CD14-positive monocyte (primary cell): Measurements from ENCODE around the gene SCMH1. TPM values are rescaled to one million over a fixed set of nuclear protein-coding genes. Genes with fewer than 3 reads are reported as not detected.

ENCODE experiments used
- DNase-seq, 3 donors: peaks; one replicate each; pipeline ENCODE4 v3.0.0-alpha.2; 2011 to 2022
- H2AFZ ChIP-seq: 2 replicates; pipeline ENCODE4 v1.6.0; 2012; ENCODE audit warnings: mild to moderate bottlenecking, low read depth, low read length, inconsistent platforms; ENCODE audit not compliant: insufficient read depth, poor library complexity, severe bottlenecking
- H3K27ac ChIP-seq, 2 donors: 1 replicate in 1 of 2; 2 replicates in 1 of 2; pipeline ENCODE4 v1.5.1; 2012 to 2013; ENCODE audit warnings: low read length in 2 of 2, control low read depth in 1 of 2, inconsistent platforms in 1 of 2, low read depth in 1 of 2, mild to moderate bottlenecking in 1 of 2
- H3K27me3 ChIP-seq, 2 donors: one replicate each; pipeline versions ENCODE4 v1.6.0 to v1.6.1; 2011 to 2013; ENCODE audit warnings: low read length in 2 of 2; ENCODE audit not compliant: control insufficient read depth in 2 of 2, insufficient read depth in 2 of 2
- H3K36me3 ChIP-seq, 2 donors: replicated peaks in 1 of 2; 1 replicate in 1 of 2; 2 replicates in 1 of 2; pipeline versions ENCODE4 v1.5.1 to v1.6.1; 2012 to 2013; ENCODE audit warnings: low read length in 2 of 2, control low read depth in 1 of 2, inconsistent platforms in 1 of 2, mild to moderate bottlenecking in 1 of 2; ENCODE audit not compliant: insufficient read depth in 2 of 2, control insufficient read depth in 1 of 2
- H3K4me1 ChIP-seq, 2 donors: 1 replicate in 1 of 2; 2 replicates in 1 of 2; pipeline versions ENCODE4 v1.5.1 to v1.6.1; 2012 to 2013; ENCODE audit warnings: low read length in 2 of 2, control low read depth in 1 of 2, inconsistent platforms in 1 of 2, mild to moderate bottlenecking in 1 of 2, moderate library complexity in 1 of 2; ENCODE audit not compliant: insufficient read depth in 2 of 2, control insufficient read depth in 1 of 2
- H3K4me2 ChIP-seq: replicated peaks from 2 replicates; pipeline ENCODE3; 2012; ENCODE audit warnings: low read length, moderate library complexity, mild to moderate bottlenecking; ENCODE audit not compliant: poor library complexity, severe bottlenecking; ENCODE audit errors: extremely low read depth
- H3K4me3 ChIP-seq, 3 experiments: fragments of 200-600 bp in 1 of 3; sonication (generic) in 1 of 3; replicated peaks in 1 of 3; 1 replicate in 2 of 3; 2 replicates in 1 of 3; pipeline ENCODE4 v1.5.1; 2011 to 2013; ENCODE audit warnings: low read length in 3 of 3, mild to moderate bottlenecking in 3 of 3, control low read depth in 2 of 3, low read depth in 2 of 3, inconsistent platforms in 1 of 3, moderate library complexity in 1 of 3
- H3K79me2 ChIP-seq: 2 replicates; pipeline ENCODE4 v1.6.0; 2012; ENCODE audit warnings: mild to moderate bottlenecking, control low read depth, inconsistent platforms, low read length, moderate library complexity; ENCODE audit not compliant: insufficient read depth
- H3K9ac ChIP-seq: 2 replicates; pipeline ENCODE4 v1.6.0; 2017; ENCODE audit warnings: low read length, mild to moderate bottlenecking; ENCODE audit not compliant: insufficient read depth, poor library complexity, severe bottlenecking
- H3K9me3 ChIP-seq, 2 donors: replicated peaks in 1 of 2; 1 replicate in 1 of 2; 2 replicates in 1 of 2; pipeline versions ENCODE4 v1.5.1 to v1.6.1; 2012 to 2013; ENCODE audit warnings: low read length in 2 of 2, control low read depth in 1 of 2; ENCODE audit not compliant: control insufficient read depth in 1 of 2, insufficient read depth in 1 of 2
- H4K20me1 ChIP-seq: 2 replicates; pipeline ENCODE4 v1.6.0; 2012; ENCODE audit warnings: mild to moderate bottlenecking, low read length, control low read depth, moderate library complexity; ENCODE audit not compliant: insufficient read depth
- H3K27ac Mint-ChIP-seq, 7 donors: one replicate each; pipeline ENCODE4 v1.8.0; 2020; ENCODE audit warnings: mild to moderate bottlenecking in 7 of 7, mixed read lengths in 7 of 7, moderate library complexity in 6 of 7, inconsistent platforms in 2 of 7
- H3K27me3 Mint-ChIP-seq, 3 donors: one replicate each; pipeline ENCODE4 v1.8.0; 2021 to 2022; ENCODE audit warnings: low read depth in 3 of 3, mild to moderate bottlenecking in 3 of 3, mixed read lengths in 3 of 3, moderate library complexity in 3 of 3, inconsistent platforms in 1 of 3
- H3K36me3 Mint-ChIP-seq, 2 donors: one replicate each; pipeline ENCODE4 v1.8.0; 2020; ENCODE audit warnings: mixed read lengths in 2 of 2, inconsistent platforms in 1 of 2, mild to moderate bottlenecking in 1 of 2
- H3K4me1 Mint-ChIP-seq: one replicate; pipeline ENCODE4 v1.8.0; 2020; ENCODE audit warnings: mild to moderate bottlenecking, mixed read lengths
- H3K4me3 Mint-ChIP-seq, 2 donors: one replicate each; pipeline ENCODE4 v1.8.0; 2020; ENCODE audit warnings: mild to moderate bottlenecking in 2 of 2, mixed read lengths in 2 of 2, moderate library complexity in 1 of 2
- H3K9me3 Mint-ChIP-seq, 7 donors: one replicate each; pipeline ENCODE4 v1.8.0; 2020 to 2022; ENCODE audit warnings: mixed read lengths in 7 of 7, mild to moderate bottlenecking in 6 of 7, moderate library complexity in 6 of 7, inconsistent platforms in 2 of 7
- WGBS: methylation state at CpG from one replicate; pipeline ENCODE4 v1.1.5; 2013; ENCODE audit warnings: missing lambda C conversion rate; ENCODE audit not compliant: insufficient coverage; 5-methylcytosine and 5-hydroxymethylcytosine counted together
- intact Hi-C, 2 donors: fragments of 100-400 bp; cut with micrococcal nuclease; formaldehyde crosslinking; loops; one replicate each; pipeline versions ENCODE4 v1.15.0 to v1.15.1; 2023
- polyA plus RNA-seq, 3 donors: library from polyadenylated mRNA; depleted of rRNA in 1 of 3; unstranded in 2 of 3; stranded (reverse) in 1 of 3; fragments of 300-500 nt in 2 of 3; fragments of >200 nt in 1 of 3; fragmentation: Illumina TruSeq in 2 of 3; gene quantifications; 1 replicate in 2 of 3; 2 replicates in 1 of 3; pipeline ENCODE4 v1.2.3, GENCODE V29; 2012 to 2021
- TF ChIP-seq, protein P1 (sequence below): fragments of 200-600 bp; IDR thresholded peaks from one replicate; pipeline ENCODE4 v1.8.0; 2022; ENCODE audit warnings: antibody characterized with exemption, mild to moderate bottlenecking

The SCMH1 gene
- polyA plus RNA-seq, 3 donors: 0.66 to 12.7 (median 0.74) TPM

DNA sequence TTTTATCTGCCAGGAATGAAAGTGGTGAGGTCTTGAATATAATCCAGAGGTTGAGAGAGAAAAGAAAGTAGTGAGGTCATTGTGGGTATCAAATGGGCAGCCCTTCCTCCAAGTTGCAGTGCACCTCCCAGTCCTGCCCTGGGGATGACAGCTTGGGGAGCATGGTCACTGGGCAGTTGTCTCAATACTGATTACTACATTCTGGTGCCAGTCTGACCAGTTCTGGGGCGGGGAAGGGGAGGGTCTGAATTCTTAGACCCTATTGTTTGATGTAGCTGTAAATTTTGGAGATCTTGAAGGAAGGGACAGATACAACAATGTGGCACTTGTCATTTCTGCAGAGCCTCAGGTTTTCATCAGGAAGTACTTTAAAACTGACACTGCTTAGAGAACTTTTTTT, 231.8 kb downstream of the SCMH1 start:
- Histone ChIP-seq H3K79me2 (no peaks in the 10 kb centered on the region), H4K20me1 (no peaks in the 10 kb centered on the region), H3K4me2 (no peak overlapping the region), H3K9me3 (no peaks in the 10 kb centered on the region), H3K27me3 (no peaks in the 10 kb centered on the region), H3K27ac (no peak overlapping the region), H2AFZ (no peak overlapping the region), H3K36me3 (peaks cover 61 to 75% of the 10 kb centered on the region in 2 donors), H3K4me3 (no peak overlapping the region), H3K9ac (no peak overlapping the region), H3K4me1 (peaks cover 9 to 10% of the 10 kb centered on the region in 2 donors)
- Mint-ChIP-seq H3K27me3 (peaks cover 0 to 1% (median 0%) of the 10 kb centered on the region in 3 donors), H3K27ac (peak overlapping the region in 1 of 7 donors; percentile 25), H3K4me1 (peaks cover 10% of the 10 kb centered on the region), H3K36me3 (peaks cover 78 to 82% of the 10 kb centered on the region in 2 donors), H3K4me3 (no peak overlapping the region), H3K9me3 (no peaks in the 10 kb centered on the region)
- 100% methylated on average over 1 of the region's 1 CpG for WGBS
- no peak for DNase-seq
- TF ChIP-seq, protein P1, sequence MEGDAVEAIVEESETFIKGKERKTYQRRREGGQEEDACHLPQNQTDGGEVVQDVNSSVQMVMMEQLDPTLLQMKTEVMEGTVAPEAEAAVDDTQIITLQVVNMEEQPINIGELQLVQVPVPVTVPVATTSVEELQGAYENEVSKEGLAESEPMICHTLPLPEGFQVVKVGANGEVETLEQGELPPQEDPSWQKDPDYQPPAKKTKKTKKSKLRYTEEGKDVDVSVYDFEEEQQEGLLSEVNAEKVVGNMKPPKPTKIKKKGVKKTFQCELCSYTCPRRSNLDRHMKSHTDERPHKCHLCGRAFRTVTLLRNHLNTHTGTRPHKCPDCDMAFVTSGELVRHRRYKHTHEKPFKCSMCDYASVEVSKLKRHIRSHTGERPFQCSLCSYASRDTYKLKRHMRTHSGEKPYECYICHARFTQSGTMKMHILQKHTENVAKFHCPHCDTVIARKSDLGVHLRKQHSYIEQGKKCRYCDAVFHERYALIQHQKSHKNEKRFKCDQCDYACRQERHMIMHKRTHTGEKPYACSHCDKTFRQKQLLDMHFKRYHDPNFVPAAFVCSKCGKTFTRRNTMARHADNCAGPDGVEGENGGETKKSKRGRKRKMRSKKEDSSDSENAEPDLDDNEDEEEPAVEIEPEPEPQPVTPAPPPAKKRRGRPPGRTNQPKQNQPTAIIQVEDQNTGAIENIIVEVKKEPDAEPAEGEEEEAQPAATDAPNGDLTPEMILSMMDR: no peak
- intact Hi-C loops: no loop called here

- Mint-ChIP-seq H3K27me3 (peaks cover 0 to 1% (median 0%) of the 10 kb centered on the region in 3 donors), H3K4me3 (no peak overlapping the region), H3K36me3 (peaks cover 76 to 84% of the 10 kb centered on the region in 2 donors), H3K9me3 (no peaks in the 10 kb centered on the region), H3K27ac (no peak overlapping the region), H3K4me1 (peaks cover 10% of the 10 kb centered on the region)
- intact Hi-C loops: no loop called here
- 93% methylated on average over 7 of the region's 8 CpGs for WGBS
- Histone ChIP-seq H3K9ac (no peak overlapping the region), H3K9me3 (no peaks in the 10 kb centered on the region), H3K4me2 (no peak overlapping the region), H3K36me3 (peaks cover 61 to 84% of the 10 kb centered on the region in 2 donors), H3K4me3 (no peak overlapping the region), H3K79me2 (no peaks in the 10 kb centered on the region), H3K27ac (no peak overlapping the region), H2AFZ (no peak overlapping the region), H3K27me3 (no peaks in the 10 kb centered on the region), H4K20me1 (no peaks in the 10 kb centered on the region), H3K4me1 (peaks cover 9 to 10% of the 10 kb centered on the region in 2 donors)
- TF ChIP-seq, protein P1: no peak
- DNase-seq: no peak
These were observed 232.6 kb downstream of the SCMH1 start for GRCh38 chr1:41009466-41009865.
